Urinary bladder (tissue), 4 donors: Measurements from ENCODE around the gene ARVCF. TPM values are rescaled to one million over a fixed set of nuclear protein-coding genes. Genes with fewer than 3 reads are reported as not detected.

ENCODE experiments used
- DNase-seq: peaks from one replicate; pipeline ENCODE4 v3.0.0-alpha.2; 2015; ENCODE audit errors: extremely low spot score
- H3K27ac ChIP-seq: one replicate; pipeline ENCODE4 v1.5.1; 2013; ENCODE audit warnings: low read depth, mild to moderate bottlenecking, moderate library complexity
- H3K36me3 ChIP-seq: one replicate; pipeline ENCODE4 v1.6.1; 2013; ENCODE audit warnings: mild to moderate bottlenecking, moderate library complexity; ENCODE audit not compliant: insufficient read depth
- H3K4me1 ChIP-seq: one replicate; pipeline ENCODE4 v1.6.1; 2013; ENCODE audit warnings: mild to moderate bottlenecking, moderate library complexity; ENCODE audit not compliant: insufficient read depth
- H3K4me3 ChIP-seq: one replicate; pipeline ENCODE4 v1.5.1; 2013; ENCODE audit warnings: low read depth, low read length
- WGBS: extraction: QIAGEN DNeasy Blood & Tissue Kit; methylation state at CpG from one replicate; pipeline ENCODE4 v1.1.7; 2013; 5-methylcytosine and 5-hydroxymethylcytosine counted together
- polyA plus RNA-seq: library from polyadenylated mRNA; stranded (reverse); fragments of 200-250 nt; gene quantifications from one replicate; pipeline ENCODE4 v1.2.3, GENCODE V29; 2013
- total RNA-seq: library from RNA; depleted of rRNA; stranded (reverse); fragments of >200 nt; gene quantifications from one replicate; pipeline ENCODE4 v1.2.3, GENCODE V29; 2014
- donor health status: healthy with polysubstance abuse.
- donor health status: healthy.

ARVCF gene
- total and polyA plus RNA-seq, 2 donors, result 15.4 to 16.0 TPM

DNA sequence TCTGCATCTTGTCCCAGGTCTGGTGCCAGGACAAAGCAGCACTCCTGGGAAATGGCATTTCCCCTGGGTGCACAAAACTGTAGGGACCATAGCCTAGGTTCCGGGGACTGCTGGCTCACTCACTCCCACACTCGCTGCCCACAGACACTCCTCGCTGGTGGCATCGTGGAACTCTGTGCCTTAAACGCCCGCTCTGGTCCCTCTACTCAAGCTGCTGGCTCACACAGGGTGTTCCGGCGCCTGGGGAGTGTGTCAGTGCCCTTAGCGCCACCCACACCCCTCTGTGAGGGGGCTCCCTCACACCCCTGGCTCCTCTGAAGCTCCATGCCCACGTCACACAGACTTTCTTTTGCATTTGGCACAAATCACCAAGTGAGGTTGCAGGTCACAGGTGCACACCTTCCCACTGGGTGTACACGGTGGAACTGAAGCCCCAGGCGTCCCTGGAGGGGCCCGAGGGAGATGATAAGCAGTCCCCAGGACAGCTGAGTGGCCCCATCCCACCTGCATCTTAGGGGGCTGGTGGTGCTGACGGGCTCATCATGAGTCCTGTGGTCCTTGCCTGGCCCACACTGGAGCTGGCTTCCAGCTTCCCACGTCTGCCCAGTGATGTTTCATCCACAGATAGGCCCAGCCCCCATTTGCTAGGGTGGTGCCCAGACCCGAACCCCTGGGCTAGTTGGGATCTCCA, 40.2 kb upstream of the ARVCF start:
- Histone ChIP-seq H3K4me3 (no peak overlapping the region), H3K27ac (no peak overlapping the region), H3K4me1 (no peaks in the 10 kb centered on the region), H3K36me3 (peaks cover 1% of the 10 kb centered on the region)
- WGBS, result 94% methylated on average over 16 of the region's 16 CpGs
- no peak for DNase-seq

DNA sequence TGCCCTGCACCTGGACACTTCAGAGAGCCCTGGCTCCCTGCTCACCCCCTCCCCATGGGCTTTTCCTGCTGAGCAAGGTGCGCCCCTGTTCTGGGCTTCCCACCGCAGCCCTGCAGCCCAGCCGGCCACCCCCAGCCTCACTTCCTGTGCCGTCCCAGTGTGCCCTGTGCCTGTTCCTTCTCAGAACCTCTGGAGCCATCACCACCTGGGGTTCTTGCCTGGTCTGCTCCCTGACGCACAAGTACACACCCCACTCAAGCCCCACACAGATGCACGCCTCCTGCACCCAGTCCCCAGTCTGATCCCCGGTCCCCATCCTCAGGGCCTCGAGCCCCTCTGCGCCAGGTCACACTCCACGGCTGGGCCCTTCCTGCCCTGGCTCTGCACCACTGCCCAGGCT, 39.5 kb upstream of the ARVCF start:
- no peak overlapping the region for H3K4me3 ChIP-seq
- 86% methylated on average over 10 of the region's 10 CpGs for WGBS
- H3K36me3 ChIP-seq, result peaks cover 1% of the 10 kb centered on the region

DNA sequence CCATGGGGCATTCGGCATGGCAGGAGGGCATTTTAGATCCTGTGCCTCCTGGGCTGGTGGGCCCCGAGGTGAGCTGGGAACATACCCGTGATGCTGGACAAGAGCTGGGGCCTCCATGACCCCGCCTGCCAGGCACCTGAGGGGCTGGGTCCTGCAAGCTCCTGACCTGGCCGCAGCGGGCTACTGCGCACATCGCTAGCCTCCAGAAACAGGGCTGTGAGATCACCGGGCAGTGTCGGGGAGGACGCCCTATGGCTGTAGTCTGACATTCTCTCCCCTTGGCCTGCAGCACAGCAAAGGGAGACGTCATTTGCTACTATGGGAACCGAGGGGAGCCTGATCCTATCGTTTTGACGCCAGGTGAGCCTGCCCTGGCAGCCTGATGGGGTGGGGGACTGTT, 39.0 kb upstream of the ARVCF start:
- no peaks in the 10 kb centered on the region for H3K4me1 ChIP-seq
- H3K36me3 ChIP-seq, result peaks cover 1% of the 10 kb centered on the region
- no peak for DNase-seq
- H3K27ac ChIP-seq, result no peak overlapping the region
- WGBS, result 92% methylated on average over 15 of the region's 15 CpGs
- no peak overlapping the region for H3K4me3 ChIP-seq

More for the DNA sequence above, 39.5 kb upstream of the ARVCF start:
- no peak for DNase-seq
- Histone ChIP-seq H3K4me1 (no peaks in the 10 kb centered on the region), H3K27ac (no peak overlapping the region)

DNA sequence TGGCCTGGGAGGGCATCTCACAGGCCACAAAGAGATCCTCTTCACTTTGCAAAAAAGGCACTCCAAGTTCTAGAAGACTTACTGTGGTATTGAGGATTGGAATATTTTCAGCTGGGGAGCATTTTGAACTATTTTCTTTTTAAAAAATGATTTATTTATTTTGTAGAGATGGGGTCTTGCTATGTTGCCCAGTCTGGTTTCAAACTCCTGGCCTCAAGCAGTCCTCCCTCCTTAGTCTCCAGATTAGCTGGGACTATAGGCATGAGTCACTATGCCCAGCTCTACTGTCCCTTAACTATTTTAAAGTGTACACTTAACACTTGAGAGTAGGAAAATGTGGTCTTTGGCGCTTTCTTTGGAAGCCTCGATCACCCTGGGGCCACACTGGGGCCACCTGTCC, 38.5 kb upstream of the ARVCF start:
- Histone ChIP-seq H3K27ac (no peak overlapping the region), H3K4me3 (no peak overlapping the region), H3K36me3 (peaks cover 1% of the 10 kb centered on the region), H3K4me1 (no peaks in the 10 kb centered on the region)
- 95% methylated on average over 2 of the region's 2 CpGs for WGBS
- no peak for DNase-seq

- no peak for DNase-seq
- Histone ChIP-seq H3K4me1 (no peaks in the 10 kb centered on the region), H3K36me3 (peaks cover 1% of the 10 kb centered on the region), H3K27ac (no peak overlapping the region), H3K4me3 (no peak overlapping the region)
- 95% methylated on average over 6 of the region's 6 CpGs for WGBS
These were observed 37.9 kb upstream of the ARVCF start for GRCh38 chr22:20054485-20054884.

DNA sequence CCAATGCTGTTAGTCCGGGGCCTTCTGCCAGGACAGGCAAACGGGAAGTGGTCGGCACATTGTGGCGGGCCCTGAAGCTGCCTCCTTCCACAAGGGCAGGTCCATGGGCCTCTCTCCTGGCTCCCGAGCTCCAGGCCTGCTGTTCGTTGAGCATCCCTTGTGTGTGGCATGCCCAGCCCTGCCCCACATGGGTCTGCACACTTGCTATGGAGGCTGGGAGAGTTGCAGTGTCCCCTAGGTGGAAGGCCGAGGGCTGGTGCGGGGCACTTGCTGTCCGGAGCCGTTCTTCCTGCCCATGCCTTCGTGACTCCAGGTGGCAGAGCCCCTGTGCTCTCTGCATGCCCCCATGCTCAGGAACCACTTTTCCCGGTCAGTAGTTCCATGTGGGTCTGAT, 37.4 kb upstream of the ARVCF start:
- Histone ChIP-seq H3K4me3 (no peak overlapping the region), H3K36me3 (peaks cover 1% of the 10 kb centered on the region), H3K27ac (no peak overlapping the region), H3K4me1 (no peaks in the 10 kb centered on the region)
- DNase-seq, result no peak
- 92% methylated on average over 12 of the region's 12 CpGs for WGBS

GRCh38 chr22:20053407-20054033, 36.9 kb upstream of the ARVCF start:
- DNase-seq, result no peak
- H3K36me3 ChIP-seq, result peaks cover 1% of the 10 kb centered on the region
- no peak overlapping the region for H3K4me3 ChIP-seq
- 88% methylated on average over 14 of the region's 14 CpGs for WGBS
- H3K4me1 ChIP-seq, result no peaks in the 10 kb centered on the region
- no peak overlapping the region for H3K27ac ChIP-seq

DNA sequence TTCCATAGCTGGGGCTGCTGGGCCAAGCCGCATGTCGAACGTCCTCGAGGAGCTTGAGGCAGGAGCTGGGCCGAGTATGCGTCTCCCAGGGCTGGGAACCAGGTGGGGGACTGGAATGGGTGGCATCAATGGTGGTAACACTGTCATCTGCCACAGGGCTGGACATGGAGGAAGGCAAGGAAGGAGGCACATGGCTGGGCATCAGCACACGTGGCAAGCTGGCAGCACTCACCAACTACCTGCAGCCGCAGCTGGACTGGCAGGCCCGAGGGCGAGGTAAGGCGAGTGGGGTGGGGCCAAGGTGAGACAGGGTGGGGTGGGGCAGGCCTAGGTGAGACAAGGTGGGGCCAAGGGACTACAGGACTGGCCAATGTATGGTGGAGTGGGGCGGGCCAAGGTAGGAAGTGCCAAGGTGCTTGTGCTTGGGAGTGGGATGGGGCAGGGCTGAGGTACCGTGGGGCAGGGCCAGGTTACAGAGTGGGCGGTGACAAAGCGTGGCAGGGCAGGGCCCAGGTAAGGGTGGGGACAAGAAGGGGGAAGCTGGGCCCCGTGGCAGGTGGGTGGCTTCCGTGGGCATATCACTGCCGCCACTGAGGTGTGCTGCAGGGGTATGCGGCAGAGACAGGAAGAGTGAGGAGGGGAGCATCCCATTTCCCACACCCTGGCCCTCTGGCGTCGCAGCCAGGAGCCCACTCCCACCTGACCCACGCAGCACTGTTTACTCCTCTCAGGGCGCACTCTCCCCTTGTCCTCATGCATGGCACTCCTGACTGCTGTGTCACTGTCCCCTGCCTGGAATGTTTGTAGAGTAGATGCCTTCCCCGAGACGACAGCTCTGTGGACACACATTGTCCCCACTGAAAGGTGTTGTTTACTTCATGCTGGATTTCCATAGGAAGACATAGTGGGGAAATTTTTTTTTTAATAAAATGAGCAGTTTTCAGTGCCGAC, 36.0 kb upstream of the ARVCF start:
- Histone ChIP-seq H3K4me3 (no peak overlapping the region), H3K27ac (no peak overlapping the region), H3K4me1 (no peaks in the 10 kb centered on the region), H3K36me3 (peaks cover 2% of the 10 kb centered on the region)
- WGBS, result 92% methylated on average over 26 of the region's 26 CpGs
- no peak for DNase-seq

GRCh38 chr22:20051927-20052308, 35.3 kb upstream of the ARVCF start:
- peaks cover 3% of the 10 kb centered on the region for H3K36me3 ChIP-seq
- WGBS, result 92% methylated on average over 6 of the region's 6 CpGs

DNA sequence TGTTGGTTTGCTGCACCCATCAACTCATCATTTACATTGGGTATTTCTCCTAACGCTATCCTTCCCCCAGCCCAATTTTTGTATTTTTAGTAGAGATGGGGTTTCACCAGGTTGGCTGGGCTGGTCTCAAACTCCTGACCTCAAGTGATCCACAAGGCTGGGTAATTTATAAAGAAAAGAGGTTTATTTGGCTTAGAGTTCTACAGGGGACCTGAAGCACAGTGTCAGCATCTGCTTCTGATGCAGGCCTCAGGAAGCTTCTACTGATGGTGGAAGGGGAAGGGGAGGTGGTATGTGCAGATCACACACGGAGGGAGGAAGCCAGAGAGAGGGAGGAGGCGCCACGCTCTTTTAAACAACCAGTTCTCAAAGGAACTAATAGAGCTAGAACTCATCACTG, 30.1 kb upstream of the ARVCF start:
- no peak for DNase-seq
- no peak overlapping the region for H3K4me3 ChIP-seq
- peaks cover 2% of the 10 kb centered on the region for H3K36me3 ChIP-seq
- no peaks in the 10 kb centered on the region for H3K4me1 ChIP-seq
- H3K27ac ChIP-seq, result no peak overlapping the region
- WGBS, result 81% methylated on average over 4 of the region's 4 CpGs

More at GRCh38 chr22:20051927-20052308, 35.3 kb upstream of the ARVCF start:
- DNase-seq, result no peak
- H3K4me1 ChIP-seq, result no peaks in the 10 kb centered on the region
- no peak overlapping the region for H3K4me3 ChIP-seq
- H3K27ac ChIP-seq, result no peak overlapping the region

GRCh38 chr22:20044495-20045151, 28.0 kb upstream of the ARVCF start:
- WGBS, result 94% methylated on average over 10 of the region's 10 CpGs
- peaks cover 2% of the 10 kb centered on the region for H3K36me3 ChIP-seq
- H3K27ac ChIP-seq, result no peak overlapping the region
- no peak overlapping the region for H3K4me3 ChIP-seq
- DNase-seq, result no peak
- H3K4me1 ChIP-seq, result no peaks in the 10 kb centered on the region

DNA sequence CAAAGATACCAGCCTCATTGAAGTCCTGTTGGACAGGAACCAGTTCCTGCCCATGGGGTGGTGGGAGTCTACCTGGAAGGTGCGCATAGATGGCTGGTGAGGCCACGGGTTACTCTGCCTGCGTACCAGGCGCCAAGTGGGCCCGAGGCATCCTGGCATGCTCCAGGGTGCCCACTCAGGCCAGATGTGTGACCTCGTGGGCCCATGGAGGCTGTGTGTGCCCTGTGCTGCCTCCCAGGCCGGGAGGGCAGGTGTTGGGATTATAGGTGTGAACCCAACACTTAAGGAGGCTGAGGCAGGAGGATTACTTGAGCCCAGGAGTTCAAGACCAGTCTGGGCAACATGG, 27.3 kb upstream of the ARVCF start:
- 95% methylated on average over 7 of the region's 7 CpGs for WGBS
- Histone ChIP-seq H3K4me3 (no peak overlapping the region), H3K4me1 (no peaks in the 10 kb centered on the region), H3K27ac (no peak overlapping the region), H3K36me3 (peaks cover 2% of the 10 kb centered on the region)
- DNase-seq, result no peak
